HG03460 (cell line): Measurements from ENCODE around the gene TENM3.

Experiments
- ATAC-seq: cut with Tn5 transposase; IDR thresholded peaks from one replicate; pipeline ENCODE4 v1.9.1; 2021; ENCODE audit not compliant: unreplicated experiment

The TENM3 gene

DNA sequence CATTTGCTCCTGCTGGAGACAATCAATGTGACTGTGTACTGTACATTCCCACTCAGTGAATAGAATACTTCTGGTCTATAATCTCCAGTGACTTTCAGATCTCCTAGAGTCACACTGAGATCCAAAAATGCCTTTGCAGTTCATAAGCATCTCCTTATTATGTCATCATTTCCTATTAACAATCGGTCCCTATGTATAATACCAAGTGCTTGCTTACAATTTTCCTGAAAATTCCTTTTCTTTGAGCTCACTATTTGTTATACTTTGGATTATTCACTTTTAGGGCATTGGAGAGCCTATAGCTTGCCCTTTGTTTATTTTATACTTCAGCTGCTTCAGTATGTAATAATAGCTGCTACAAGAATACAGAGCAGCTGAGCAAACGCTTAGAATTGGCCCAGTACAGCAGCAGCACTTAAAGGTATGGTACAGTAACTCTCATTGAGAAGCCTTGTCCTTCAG lies 361.0 kb downstream of the TENM3 start:
- ATAC-seq: no peak

DNA sequence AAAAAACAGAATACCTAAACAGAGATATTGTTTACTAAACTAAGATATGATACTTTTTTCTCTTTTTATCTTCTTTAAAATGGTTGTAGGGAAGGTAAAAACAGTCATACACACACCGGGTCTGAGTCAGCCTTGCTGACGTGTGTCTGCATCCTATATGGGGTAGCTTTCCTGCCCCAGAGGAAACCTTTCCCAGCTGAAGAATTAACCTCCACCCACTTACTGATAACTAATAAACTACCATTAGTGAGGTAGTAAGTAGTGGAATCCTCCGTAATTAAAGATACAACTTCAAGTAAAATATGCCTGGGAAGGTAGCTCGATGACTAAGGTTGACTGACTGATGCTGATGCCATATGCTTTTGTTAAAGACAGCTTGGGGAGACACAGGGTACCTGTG lies 361.8 kb downstream of the TENM3 start:
- ATAC-seq: no peak

DNA sequence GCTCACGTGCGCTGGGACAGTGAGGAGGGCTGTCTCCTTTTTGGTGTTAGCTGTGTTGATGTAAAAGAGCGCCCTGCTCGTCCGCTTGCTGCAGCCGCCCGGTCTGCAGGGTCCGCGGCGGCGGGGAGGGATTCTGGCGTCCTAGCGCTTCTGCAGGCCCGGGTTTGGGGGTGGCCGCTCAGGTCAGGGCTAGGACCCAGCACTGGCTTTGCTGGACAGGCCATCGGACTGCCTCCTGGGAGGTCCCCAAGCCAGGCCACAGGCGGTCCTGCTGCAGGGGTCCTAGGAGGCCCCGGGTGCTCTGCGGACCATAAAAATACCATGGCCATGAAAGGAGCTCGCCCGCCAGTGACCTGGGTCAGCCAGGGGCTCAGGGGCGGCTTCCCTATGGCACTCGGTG lies 365.3 kb downstream of the TENM3 start:
- no peak for ATAC-seq

DNA sequence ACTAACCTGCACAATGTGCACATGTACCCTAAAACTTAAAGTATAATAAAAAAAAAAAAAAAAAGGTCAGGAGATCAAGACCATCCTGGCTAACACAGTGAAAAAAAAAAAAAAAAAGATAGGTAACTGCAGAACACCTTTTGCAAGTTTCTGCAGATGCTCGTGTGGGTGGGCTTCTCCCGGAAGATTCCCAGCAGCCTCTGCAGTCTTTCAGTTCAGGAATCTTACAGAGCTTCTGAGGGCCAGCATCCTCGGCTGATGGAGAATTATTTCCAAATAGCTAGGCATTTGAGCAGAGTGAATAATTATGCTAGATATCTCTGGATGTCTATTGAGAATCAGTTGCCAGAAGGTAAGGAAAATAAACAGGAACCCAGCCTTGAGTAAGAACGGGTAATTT lies 373.3 kb downstream of the TENM3 start:
- no peak for ATAC-seq

- ATAC-seq: no peak
These were observed 376.5 kb downstream of the TENM3 start for GRCh38 chr4:182619660-182620059.

- no peak for ATAC-seq
These were observed 377.1 kb downstream of the TENM3 start for GRCh38 chr4:182620111-182620980.

- ATAC-seq: no peak
These were observed 381.1 kb downstream of the TENM3 start for GRCh38 chr4:182624281-182624680.

DNA sequence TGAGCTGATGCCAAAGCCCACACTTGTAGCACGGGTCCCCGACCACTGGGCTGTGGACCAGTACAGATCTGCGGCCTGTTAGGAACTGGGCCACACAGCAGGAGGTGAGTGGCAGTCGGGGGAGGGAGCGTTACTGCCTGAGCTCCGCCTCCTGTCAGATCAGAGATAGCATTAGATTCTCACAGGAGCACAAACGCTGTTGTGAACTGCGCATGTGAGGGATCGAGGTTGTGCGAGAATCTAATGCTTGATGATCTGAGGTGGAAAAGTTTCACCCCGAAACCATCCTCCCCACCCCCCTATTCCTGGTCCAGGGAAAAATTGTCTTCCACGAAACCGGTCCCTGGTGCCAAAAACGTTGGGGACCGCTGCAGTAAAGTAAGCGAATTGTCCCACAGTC lies 382.0 kb downstream of the TENM3 start:
- no peak for ATAC-seq

DNA sequence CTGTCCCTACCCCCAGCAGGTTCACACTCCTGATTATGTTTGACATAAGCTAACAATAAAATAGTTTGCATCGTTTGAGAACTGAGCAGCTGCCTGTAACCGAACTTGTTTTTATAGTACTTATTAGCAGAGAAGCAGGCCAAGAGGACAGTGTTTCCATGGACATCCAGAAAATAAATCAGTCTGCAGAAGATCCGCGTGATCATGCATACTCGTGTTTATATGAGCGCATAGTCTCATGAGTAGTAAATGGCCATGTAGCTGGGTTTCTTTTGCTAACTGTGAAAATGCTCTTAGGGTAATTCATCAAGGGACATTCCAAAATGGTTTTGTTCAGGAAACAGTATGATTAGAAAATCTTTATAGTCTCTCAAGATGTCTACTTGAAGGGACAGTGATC lies 384.8 kb downstream of the TENM3 start:
- no peak for ATAC-seq

- ATAC-seq: no peak
These were observed 385.3 kb downstream of the TENM3 start for GRCh38 chr4:182628544-182628943.

GRCh38 chr4:182629096-182629495 lies 385.9 kb downstream of the TENM3 start:
- ATAC-seq: no peak

DNA sequence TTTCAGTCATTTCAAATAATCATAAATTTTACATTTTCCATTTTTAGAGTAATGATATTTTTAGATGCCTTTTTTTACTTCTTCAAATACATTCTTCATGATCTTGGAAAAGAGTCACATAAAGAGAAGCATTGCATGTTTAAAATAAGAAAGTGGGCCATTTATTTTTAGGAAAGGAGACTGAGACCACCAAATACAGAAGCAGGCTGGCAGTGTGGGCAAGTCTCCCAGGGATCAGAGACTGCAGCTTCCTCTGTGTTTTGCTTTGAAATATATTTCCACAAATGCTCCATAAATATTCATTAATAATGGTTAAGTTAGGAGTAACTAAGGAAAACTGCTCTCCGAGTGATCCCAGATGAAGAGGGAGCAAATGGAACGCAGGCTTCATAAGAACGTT lies 397.3 kb downstream of the TENM3 start:
- no peak for ATAC-seq

GRCh38 chr4:182640932-182641331 lies 397.7 kb downstream of the TENM3 start:
- ATAC-seq: no peak

- no peak for ATAC-seq
These were observed 399.6 kb downstream of the TENM3 start for GRCh38 chr4:182642831-182643230.

GRCh38 chr4:182643801-182644682 lies 400.8 kb downstream of the TENM3 start:
- ATAC-seq: no peak

GRCh38 chr4:182644683-182645050 lies 401.5 kb downstream of the TENM3 start:
- no peak for ATAC-seq

GRCh38 chr4:182645511-182645910 lies 402.3 kb downstream of the TENM3 start:
- ATAC-seq: no peak

GRCh38 chr4:182647646-182648300 lies 404.6 kb downstream of the TENM3 start:
- ATAC-seq: no peak

GRCh38 chr4:182648766-182649165 lies 405.6 kb downstream of the TENM3 start:
- ATAC-seq: no peak

DNA sequence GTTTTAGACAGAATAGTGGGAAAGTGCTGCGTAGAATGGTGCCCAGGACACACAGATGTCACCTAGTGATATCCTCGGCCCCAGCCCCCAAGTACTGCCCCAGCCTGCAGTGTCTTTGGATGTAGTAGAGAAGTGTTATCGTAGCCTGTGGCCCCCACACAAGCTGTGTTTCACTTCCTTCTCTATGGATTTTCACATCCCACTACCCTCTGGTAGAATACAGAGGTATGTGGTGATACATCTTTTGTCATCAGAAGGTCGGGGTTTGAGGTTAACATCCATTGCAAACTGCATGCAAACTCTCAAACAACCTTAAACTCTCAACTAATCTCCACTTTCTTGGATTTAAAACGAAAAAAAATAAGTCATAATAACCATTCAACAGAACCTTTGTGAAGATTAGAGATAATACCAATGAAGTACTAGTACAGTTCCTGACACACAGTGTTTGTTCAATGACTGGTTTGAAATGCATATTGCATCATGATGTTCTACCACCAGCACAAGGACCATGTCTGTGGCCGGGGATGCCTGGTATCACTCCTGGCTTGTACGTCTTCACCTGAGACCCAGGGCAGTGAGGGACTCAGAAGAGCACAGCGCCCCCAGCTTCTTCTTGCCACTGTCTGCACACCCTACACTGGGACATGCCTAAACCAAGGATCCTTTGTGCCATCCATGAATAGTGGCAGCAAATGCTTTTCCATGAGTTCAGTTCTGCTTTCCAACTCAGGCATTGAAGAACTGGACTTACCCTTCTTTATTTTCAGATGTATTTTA lies 406.7 kb downstream of the TENM3 start:
- ATAC-seq: no peak

DNA sequence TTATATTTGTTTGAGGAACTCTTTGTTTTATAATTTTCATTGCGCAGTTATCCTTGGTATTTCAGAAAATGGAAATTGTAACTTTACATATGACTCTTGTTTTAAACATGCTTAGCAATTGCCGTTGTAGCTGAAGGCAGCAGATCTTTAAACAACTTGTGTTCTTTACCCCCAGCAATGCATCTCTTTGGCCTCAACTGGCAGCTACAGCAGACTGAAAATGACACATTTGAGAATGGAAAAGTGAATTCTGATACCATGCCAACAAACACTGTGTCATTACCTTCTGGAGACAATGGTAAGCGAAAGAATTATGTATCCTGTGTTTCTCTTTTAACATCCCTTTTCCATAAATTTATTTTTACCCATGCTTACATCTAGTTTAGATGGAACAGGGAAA lies 410.4 kb downstream of the TENM3 start:
- no peak for ATAC-seq
